ENCODE data around the gene DGKB. TPM values are rescaled to one million over a fixed set of nuclear protein-coding genes. Genes with fewer than 3 reads are reported as not detected.
A peak's percentile ranks its signal among the peaks of the same experiment; 100 is the strongest.

Gene DGKB
- total RNA-seq, 4 donors from 2014 or later, result 17.3 to 54.9 (median 26.1) TPM

- H3K9me3 ChIP-seq, result no peaks in the 10 kb centered on the region
- no peaks in the 10 kb centered on the region for H3K27me3 ChIP-seq
- no peak overlapping the region for H3K27ac ChIP-seq
- 60 to 77% methylated on average over 3 of the region's 3 CpGs for WGBS, 2 donors (ENCODE audit: low coverage in 1 of 2)
- H3K4me1 ChIP-seq, result no peaks in the 10 kb centered on the region
- no peak for TF ChIP-seq EP300 (IDR thresholded peaks at IDR 0.05)
- TF ChIP-seq POLR2A (IDR thresholded peaks at IDR 0.05), result no peak
- no peak for ATAC-seq
- H3K36me3 ChIP-seq, result no peaks in the 10 kb centered on the region
- H3K4me3 ChIP-seq, result no peak overlapping the region
These were observed 115.0 kb downstream of the DGKB start for GRCh38 chr7:14787551-14787950.

GRCh38 chr7:14786314-14786895, 116.1 kb downstream of the DGKB start:
- Histone ChIP-seq H3K4me3 (no peak overlapping the region), H3K27ac (no peak overlapping the region), H3K9me3 (no peaks in the 10 kb centered on the region), H3K27me3 (no peaks in the 10 kb centered on the region), H3K36me3 (no peaks in the 10 kb centered on the region), H3K4me1 (no peaks in the 10 kb centered on the region)
- WGBS, 2 donors (ENCODE audit: low coverage in 1 of 2), result no CpG with 5 or more reads among the region's 9 CpGs
- no peak for TF ChIP-seq POLR2AphosphoS5 (IDR thresholded peaks at IDR 0.05)
- TF ChIP-seq EP300 (IDR thresholded peaks at IDR 0.05), result no peak
- TF ChIP-seq POLR2A (IDR thresholded peaks at IDR 0.05), result no peak
- TF ChIP-seq CTCF (IDR thresholded peaks at IDR 0.05), result no peak
- peak; percentile 16 for ATAC-seq

- H3K27me3 ChIP-seq, result no peaks in the 10 kb centered on the region
- TF ChIP-seq CTCF (IDR thresholded peaks at IDR 0.05) (no peak), POLR2A (IDR thresholded peaks at IDR 0.05) (no peak), EP300 (IDR thresholded peaks at IDR 0.05) (no peak), POLR2AphosphoS5 (IDR thresholded peaks at IDR 0.05) (no peak)
- no peaks in the 10 kb centered on the region for H3K36me3 ChIP-seq
- 70 to 76% methylated on average over 3 of the region's 3 CpGs for WGBS, 2 donors (ENCODE audit: low coverage in 1 of 2)
- no peak overlapping the region for H3K27ac ChIP-seq
- H3K9me3 ChIP-seq, result peaks cover 0 to 7% (median 0%) of the 10 kb centered on the region in 3 donors
- H3K4me3 ChIP-seq, result no peak overlapping the region
- no peaks in the 10 kb centered on the region for H3K4me1 ChIP-seq
- ATAC-seq, result no peak
These were observed 124.7 kb downstream of the DGKB start for GRCh38 chr7:14777806-14778205.

- ATAC-seq, result no peak
- H3K9me3 ChIP-seq, result peaks cover 0 to 7% (median 0%) of the 10 kb centered on the region in 3 donors
- TF ChIP-seq CTCF (IDR thresholded peaks at IDR 0.05) (no peak), EP300 (IDR thresholded peaks at IDR 0.05) (no peak)
- H3K36me3 ChIP-seq, result no peaks in the 10 kb centered on the region
- no peak overlapping the region for H3K4me3 ChIP-seq
- no peaks in the 10 kb centered on the region for H3K27me3 ChIP-seq
- 78% methylated on average over 2 of the region's 2 CpGs; no CpG with 5 or more reads in 1 of the 2 donors for WGBS, 2 donors (ENCODE audit: low coverage in 1 of 2)
- H3K27ac ChIP-seq, result no peak overlapping the region
- H3K4me1 ChIP-seq, result no peaks in the 10 kb centered on the region
These were observed 126.3 kb downstream of the DGKB start for GRCh38 chr7:14776266-14776665.

DNA sequence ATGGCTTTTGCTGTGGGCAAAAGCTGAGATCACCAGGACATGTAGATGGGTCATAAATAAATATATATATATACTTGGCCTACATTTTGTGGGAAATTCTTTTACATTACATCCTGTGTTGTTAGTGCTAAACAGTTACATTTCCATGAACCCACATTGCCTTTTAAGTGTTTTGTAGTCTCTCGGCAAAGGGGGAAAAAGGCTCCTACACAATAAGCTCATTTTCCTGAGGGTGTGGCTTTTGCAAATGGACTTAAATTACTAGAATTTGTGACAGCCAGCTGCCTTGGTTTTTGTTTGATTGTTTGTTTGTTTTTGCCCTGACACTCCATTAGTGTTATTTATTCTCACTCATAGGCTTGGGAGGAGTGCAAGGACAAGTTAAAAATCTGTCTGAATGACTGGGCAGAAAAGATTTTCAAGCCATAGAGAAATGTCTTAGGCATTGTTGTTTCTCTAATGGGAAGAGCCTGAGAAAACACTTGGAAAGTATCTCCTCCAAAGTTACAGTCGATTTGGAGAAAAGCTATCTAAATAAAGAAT, 128.8 kb downstream of the DGKB start:
- Histone ChIP-seq H3K36me3 (no peaks in the 10 kb centered on the region), H3K4me3 (no peak overlapping the region), H3K27me3 (no peaks in the 10 kb centered on the region), H3K27ac (no peak overlapping the region), H3K4me1 (peaks cover 0 to 10% (median 0%) of the 10 kb centered on the region in 3 donors), H3K9me3 (peaks cover 0 to 7% (median 0%) of the 10 kb centered on the region in 3 donors)
- TF ChIP-seq POLR2AphosphoS5 (IDR thresholded peaks at IDR 0.05), result no peak
- TF ChIP-seq POLR2A (IDR thresholded peaks at IDR 0.05), result no peak
- no peak for TF ChIP-seq EP300 (IDR thresholded peaks at IDR 0.05)
- no peak for TF ChIP-seq CTCF (IDR thresholded peaks at IDR 0.05)
- 66 to 72% methylated on average over 2 of the region's 2 CpGs for WGBS, 2 donors (ENCODE audit: low coverage in 1 of 2)
- ATAC-seq, result no peak

All from gastroesophageal sphincter (tissue), 4 donors.